Ovary (tissue), 9 donors: Measurements from ENCODE around the gene NOL11. TPM values are rescaled to one million over a fixed set of nuclear protein-coding genes. Genes with fewer than 3 reads are reported as not detected.

ENCODE experiments used
- DNase-seq, 5 donors: peaks; one replicate each; pipeline ENCODE4 v3.0.0-alpha.2; 2019 to 2020
- H3K27ac ChIP-seq, 2 donors: fragments of 200-600 bp; one replicate each; pipeline versions ENCODE4 v1.5.1 to v1.8.0; 2019 to 2022
- H3K27me3 ChIP-seq: fragments of 200-600 bp; one replicate; pipeline ENCODE4 v1.8.0; 2022
- H3K36me3 ChIP-seq: fragments of 200-600 bp; sonication (generic); one replicate; pipeline ENCODE4 v1.5.1; 2019
- H3K4me1 ChIP-seq: one replicate; pipeline ENCODE4 v1.8.1; 2013; ENCODE audit warnings: mild to moderate bottlenecking, moderate library complexity; ENCODE audit not compliant: insufficient read depth
- H3K4me3 ChIP-seq: fragments of 200-600 bp; sonication (generic); one replicate; pipeline ENCODE4 v1.5.1; 2017
- H3K9me3 ChIP-seq, 2 donors: fragments of 200-600 bp in 1 of 2; sonication (generic) in 1 of 2; one replicate each; pipeline versions ENCODE4 v1.5.1 to v1.8.1; 2013 to 2019; ENCODE audit warnings: mild to moderate bottlenecking in 1 of 2, moderate library complexity in 1 of 2
- EP300 ChIP-seq: sonication (generic); formaldehyde crosslinking; IDR thresholded peaks from one replicate; pipeline ENCODE4 v1.6.1; 2017; ENCODE audit warnings: antibody characterized with exemption
- POLR2A ChIP-seq: fragments of 450-650 bp; IDR thresholded peaks from one replicate; pipeline ENCODE4 v1.6.1; 2017; ENCODE audit warnings: antibody characterized with exemption, mild to moderate bottlenecking, moderate library complexity
- WGBS, 3 donors: extraction: QIAGEN DNeasy Blood & Tissue Kit in 1 of 3; methylation state at CpG; one replicate each; pipeline versions ENCODE4 v1.1.5 to v1.1.7; 2013 to 2017; 5-methylcytosine and 5-hydroxymethylcytosine counted together
- intact Hi-C, 4 donors: fragments of 100-400 bp; cut with DNase I; formaldehyde crosslinking; loops; one replicate each; pipeline versions ENCODE4 v1.11.0 to v1.15.1; 2022 to 2023
- polyA plus RNA-seq, 2 donors: library from polyadenylated mRNA; stranded (reverse); fragments of 200-250 nt in 1 of 2; fragments of 350-450 nt in 1 of 2; fragmentation: Illumina TruSeq in 1 of 2; extraction: RNeasy Lipid Tissue Mini Kit (QIAGEN cat#74804) in 1 of 2; gene quantifications; one replicate each; pipeline ENCODE4 v1.2.3, GENCODE V29; 2013 to 2014
- total RNA-seq, 7 donors: library from RNA; depleted of rRNA in 2 of 7; stranded (reverse); fragments of >200 nt in 2 of 7; fragmentation: NEBNext Ultra II Directional in 3 of 7; extraction: Animal tissue kit (Norgen Biotek cat#: 25700) in 3 of 7; gene quantifications; one replicate each; pipeline versions ENCODE4 v1.1.0 to v1.2.4, GENCODE V29; 2016 to 2023
- TF ChIP-seq, protein P1 (sequence below), 3 donors: fragments of 450-650 bp in 2 of 3; fragments of 200-600 bp in 1 of 3; IDR thresholded peaks; one replicate each; pipeline versions ENCODE4 v1.5.1 to v1.8.0; 2016 to 2022; ENCODE audit warnings: antibody characterized with exemption in 3 of 3, mild to moderate bottlenecking in 1 of 3
- donor health status: DM: no; HTN: no; CAD: no; lungs with moderate emphysema.
- donor health status: DM: no; HTN: no; CAD: no.
- donor health status: Bipolar disorder and iron deficiency.
- donor health status: DM: yes; HTN: yes; CAD: no.
- donor health status: DM: no; HTN: no; CAD: no.
- donor health status: DM: yes; HTN: yes; CAD: no.

The NOL11 gene
- total and polyA plus RNA-seq, 9 donors = 21.0 to 56.3 (median 32.2) TPM

DNA sequence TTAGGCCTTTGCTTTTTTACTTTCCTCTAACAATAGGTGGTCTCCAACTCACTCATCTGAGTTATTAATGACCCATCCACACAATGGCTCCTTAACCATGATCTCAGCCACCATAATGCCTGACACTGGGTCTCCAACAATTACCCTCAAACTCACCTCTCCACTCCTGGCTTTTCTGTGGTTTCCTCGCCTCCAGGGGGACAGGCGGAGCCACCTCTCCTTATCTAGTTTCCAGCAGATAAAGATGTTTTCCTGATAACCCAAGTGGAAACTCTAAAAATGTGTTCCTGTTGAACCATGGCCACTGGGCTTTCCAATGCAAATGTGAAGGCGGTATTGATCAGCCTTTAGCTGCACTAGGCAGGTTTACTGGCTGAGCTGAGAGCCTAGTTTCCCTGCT, 9.4 kb upstream of the NOL11 start:
- TF ChIP-seq, protein P1, sequence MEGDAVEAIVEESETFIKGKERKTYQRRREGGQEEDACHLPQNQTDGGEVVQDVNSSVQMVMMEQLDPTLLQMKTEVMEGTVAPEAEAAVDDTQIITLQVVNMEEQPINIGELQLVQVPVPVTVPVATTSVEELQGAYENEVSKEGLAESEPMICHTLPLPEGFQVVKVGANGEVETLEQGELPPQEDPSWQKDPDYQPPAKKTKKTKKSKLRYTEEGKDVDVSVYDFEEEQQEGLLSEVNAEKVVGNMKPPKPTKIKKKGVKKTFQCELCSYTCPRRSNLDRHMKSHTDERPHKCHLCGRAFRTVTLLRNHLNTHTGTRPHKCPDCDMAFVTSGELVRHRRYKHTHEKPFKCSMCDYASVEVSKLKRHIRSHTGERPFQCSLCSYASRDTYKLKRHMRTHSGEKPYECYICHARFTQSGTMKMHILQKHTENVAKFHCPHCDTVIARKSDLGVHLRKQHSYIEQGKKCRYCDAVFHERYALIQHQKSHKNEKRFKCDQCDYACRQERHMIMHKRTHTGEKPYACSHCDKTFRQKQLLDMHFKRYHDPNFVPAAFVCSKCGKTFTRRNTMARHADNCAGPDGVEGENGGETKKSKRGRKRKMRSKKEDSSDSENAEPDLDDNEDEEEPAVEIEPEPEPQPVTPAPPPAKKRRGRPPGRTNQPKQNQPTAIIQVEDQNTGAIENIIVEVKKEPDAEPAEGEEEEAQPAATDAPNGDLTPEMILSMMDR (IDR thresholded peaks at IDR 0.05) = no peak
- TF ChIP-seq POLR2A (no peak), EP300 (no peak)
- Histone ChIP-seq H3K4me3 (no peak overlapping the region), H3K4me1 (no peaks in the 10 kb centered on the region), H3K27me3 (no peaks in the 10 kb centered on the region), H3K9me3 (no peaks in the 10 kb centered on the region), H3K36me3 (no peaks in the 10 kb centered on the region), H3K27ac (no peak overlapping the region)
- DNase-seq = no peak
- 84 to 90% (median 87%) methylated on average over 3 of the region's 3 CpGs for WGBS, 3 donors
- intact Hi-C loops = no loop called here

DNA sequence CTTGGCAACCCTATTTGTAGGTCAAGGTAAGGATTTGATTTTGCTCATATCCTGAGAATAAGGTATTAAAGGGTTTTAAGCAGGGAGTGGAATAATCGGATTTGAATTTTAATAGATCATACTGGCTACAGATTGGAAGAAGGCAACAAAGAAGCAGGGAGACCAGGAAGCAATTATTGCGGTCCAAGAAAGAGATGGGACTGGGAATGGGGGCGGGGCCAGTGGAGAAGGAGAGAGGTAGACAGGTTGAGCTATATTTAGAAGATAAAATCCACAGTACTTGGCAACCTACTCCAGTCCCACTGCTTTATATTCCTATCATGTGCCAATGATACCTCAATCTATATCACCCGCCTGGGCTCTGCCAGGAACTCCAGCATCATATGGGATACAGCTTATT, 5.8 kb upstream of the NOL11 start:
- Histone ChIP-seq H3K4me1 (no peaks in the 10 kb centered on the region), H3K27me3 (no peaks in the 10 kb centered on the region), H3K9me3 (no peaks in the 10 kb centered on the region), H3K27ac (no peak overlapping the region), H3K4me3 (no peak overlapping the region), H3K36me3 (no peaks in the 10 kb centered on the region)
- 71 to 74% (median 72%) methylated on average over 4 of the region's 4 CpGs for WGBS, 3 donors
- intact Hi-C loops = no loop called here
- TF ChIP-seq EP300 (no peak), POLR2A (no peak)
- TF ChIP-seq, protein P1 (IDR thresholded peaks at IDR 0.05) = no peak
- DNase-seq = no peak

- no peaks in the 10 kb centered on the region for H3K27me3 ChIP-seq
- intact Hi-C loops = no loop called here
Measured at GRCh38 chr17:67712375-67712774, 5.4 kb upstream of the NOL11 start.

GRCh38 chr17:67713169-67713568, 4.6 kb upstream of the NOL11 start:
- intact Hi-C loops = no loop called here
- Histone ChIP-seq H3K36me3 (no peaks in the 10 kb centered on the region), H3K27ac (no peak overlapping the region), H3K27me3 (no peaks in the 10 kb centered on the region), H3K9me3 (no peaks in the 10 kb centered on the region), H3K4me1 (no peaks in the 10 kb centered on the region), H3K4me3 (no peak overlapping the region)
- 92 to 95% (median 93%) methylated on average over 3 of the region's 3 CpGs for WGBS, 3 donors
- TF ChIP-seq, protein P1 (IDR thresholded peaks at IDR 0.05) = no peak
- no peak for DNase-seq

More at GRCh38 chr17:67712375-67712774, 5.4 kb upstream of the NOL11 start:
- Histone ChIP-seq H3K9me3 (no peaks in the 10 kb centered on the region), H3K4me3 (no peak overlapping the region), H3K4me1 (no peaks in the 10 kb centered on the region), H3K27ac (no peak overlapping the region), H3K36me3 (no peaks in the 10 kb centered on the region)
- no peak for DNase-seq
- 89 to 92% (median 91%) methylated on average over 4 of the region's 4 CpGs for WGBS, 3 donors
- TF ChIP-seq, protein P1 (IDR thresholded peaks at IDR 0.05) = no peak
- TF ChIP-seq POLR2A = no peak
- no peak for TF ChIP-seq EP300

GRCh38 chr17:67716405-67716798, 1.3 kb upstream of the NOL11 start:
- H3K27ac ChIP-seq = no peak overlapping the region
- no peaks in the 10 kb centered on the region for H3K27me3 ChIP-seq
- peaks cover 6% of the 10 kb centered on the region for H3K4me1 ChIP-seq
- intact Hi-C loops = no loop called here
- H3K9me3 ChIP-seq = no peaks in the 10 kb centered on the region
- WGBS, 3 donors = 73 to 88% (median 74%) methylated on average over 6 of the region's 6 CpGs
- DNase-seq = no peak
- H3K4me3 ChIP-seq = no peak overlapping the region
- TF ChIP-seq EP300 (no peak), POLR2A (no peak)
- TF ChIP-seq, protein P1 (IDR thresholded peaks at IDR 0.05) = no peak
- no peaks in the 10 kb centered on the region for H3K36me3 ChIP-seq
